ENCODE results near the gene LRMDA. TPM values are rescaled to one million over a fixed set of nuclear protein-coding genes. Genes with fewer than 3 reads are reported as not detected.

Gene LRMDA
- total RNA-seq, 1 experiment from 2014 or later = 4.8 TPM

DNA sequence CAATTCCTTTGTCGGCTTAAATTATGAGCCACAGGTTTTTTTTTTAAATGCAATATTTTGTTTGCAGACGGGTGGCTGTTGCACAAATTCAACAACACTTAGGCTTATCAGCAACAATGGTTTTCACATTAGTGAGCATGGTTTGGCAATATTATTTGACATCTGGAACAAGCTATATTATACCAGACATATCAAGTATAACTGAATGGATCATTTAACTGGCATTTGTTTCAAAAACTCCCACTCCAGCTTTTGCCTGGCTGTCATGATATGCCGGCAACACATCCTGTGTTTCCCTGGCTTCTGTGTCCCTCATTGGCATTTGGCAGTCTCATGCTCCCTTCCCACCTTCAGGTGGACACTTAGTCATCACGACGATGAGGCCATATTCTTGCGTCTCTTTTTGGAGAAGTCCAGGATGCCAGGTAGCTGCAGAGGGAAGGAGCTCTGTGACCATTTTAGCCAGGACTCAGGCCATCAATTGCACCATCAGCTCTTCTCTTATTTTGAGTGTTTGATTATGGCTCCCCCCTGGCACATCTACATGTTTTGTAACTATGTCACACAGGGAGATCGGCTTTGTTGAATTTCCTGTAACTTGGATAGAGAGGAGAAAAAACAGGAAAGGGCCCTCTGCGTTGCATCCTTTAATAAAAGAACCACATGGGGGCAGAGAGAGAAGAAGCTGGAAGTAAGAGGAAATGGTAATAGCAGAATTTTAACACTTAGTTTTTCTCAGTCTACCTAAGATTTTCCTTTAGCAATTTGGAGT lies 413.9 kb downstream of the LRMDA start:
- no peak for ATAC-seq
- no TSS peak for BruUV-seq (replicated peaks)
- no peaks in the 10 kb centered on the region for H3K36me3 ChIP-seq (ENCODE audit: control insufficient read depth in 1 of 2, insufficient read depth in 2 of 2, low read length in 2 of 2)
- H3K79me2 ChIP-seq (ENCODE audit: insufficient read depth, low read length) = no peaks in the 10 kb centered on the region
- intact Hi-C loops (cut with micrococcal nuclease) = no loop called here
- POLR2A ChIA-PET = no interaction called here
- H2AFZ ChIP-seq (ENCODE audit: low read depth, low read length, poor library complexity, severe bottlenecking) = no peak overlapping the region
- no peaks in the 10 kb centered on the region for H3K9me3 ChIP-seq (ENCODE audit: control insufficient read depth in 1 of 2, insufficient read depth in 1 of 2, low read depth in 1 of 2, low read length in 2 of 2)
- H3K4me2 ChIP-seq (ENCODE audit: low read length) = no peak overlapping the region
- no peaks in the 10 kb centered on the region for H3K9me2 ChIP-seq (ENCODE audit: insufficient read depth)
- RAD21 ChIA-PET (ENCODE audit: low non-redundant PET in 1 of 2, low total read pairs in 2 of 2, uncharacterized antibody in 2 of 2, unreplicated experiment in 2 of 2) = no interaction called here
- no peak for TF ChIP-seq YY1 (IDR thresholded peaks at IDR 0.05; ENCODE audit: extremely low read depth, insufficient replicate concordance, low read depth, low read length)
- no peak overlapping the region for H3K9ac ChIP-seq (ENCODE audit: low read length)
- H3K27me3 ChIP-seq (ENCODE audit: insufficient read depth, low read length) = peaks cover 3% of the 10 kb centered on the region; the same call in 1 of the 2 replicates
- H3K27ac ChIP-seq (ENCODE audit: low read depth, low read length) = no peak overlapping the region
- no peaks in the 10 kb centered on the region for H4K20me1 ChIP-seq (ENCODE audit: insufficient read depth)
- CTCF ChIA-PET = no interaction called here
- H3K4me3 ChIP-seq (replicated peaks in 1 of 2; ENCODE audit: low read depth in 1 of 2, low read length in 2 of 2) = no peak overlapping the region
- DNase-seq (ENCODE audit: low read depth, low spot score) = no peak
- no peaks in the 10 kb centered on the region for H3K4me1 ChIP-seq (ENCODE audit: control insufficient read depth in 1 of 2, insufficient read depth in 2 of 2, low read length in 2 of 2)

DNA sequence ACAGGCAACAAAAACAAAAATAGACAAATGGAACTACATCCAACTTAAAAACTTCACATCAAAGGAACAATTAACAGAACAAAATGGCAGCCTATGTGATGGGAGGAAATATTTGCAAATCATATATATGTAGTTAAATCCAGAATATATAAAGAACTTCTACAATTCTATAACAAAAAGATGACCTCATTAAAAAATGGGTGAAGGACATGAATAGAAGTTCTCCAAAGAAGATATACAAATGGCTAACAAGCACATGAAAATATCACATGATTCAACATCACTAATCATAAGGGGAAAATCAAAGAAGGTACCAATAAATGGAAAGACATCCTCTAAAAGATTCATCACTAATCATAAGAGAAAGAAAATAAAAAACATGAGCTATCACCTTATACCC lies 416.1 kb downstream of the LRMDA start:
- Histone ChIP-seq H3K36me3 (ENCODE audit: control insufficient read depth in 1 of 2, insufficient read depth in 2 of 2, low read length in 2 of 2) (no peaks in the 10 kb centered on the region), H3K27ac (ENCODE audit: low read depth, low read length) (no peak overlapping the region), H4K20me1 (ENCODE audit: insufficient read depth) (no peaks in the 10 kb centered on the region), H3K9me2 (ENCODE audit: insufficient read depth) (no peaks in the 10 kb centered on the region), H2AFZ (ENCODE audit: low read depth, low read length, poor library complexity, severe bottlenecking) (no peak overlapping the region), H3K79me2 (ENCODE audit: insufficient read depth, low read length) (no peaks in the 10 kb centered on the region), H3K9ac (ENCODE audit: low read length) (no peak overlapping the region), H3K4me1 (ENCODE audit: control insufficient read depth in 1 of 2, insufficient read depth in 2 of 2, low read length in 2 of 2) (no peaks in the 10 kb centered on the region), H3K27me3 (ENCODE audit: insufficient read depth, low read length) (no peaks in the 10 kb centered on the region; the same call in 1 of the 2 replicates), H3K4me3 (replicated peaks in 1 of 2; ENCODE audit: low read depth in 1 of 2, low read length in 2 of 2) (no peak overlapping the region), H3K4me2 (ENCODE audit: low read length) (no peak overlapping the region), H3K9me3 (ENCODE audit: control insufficient read depth in 1 of 2, insufficient read depth in 1 of 2, low read depth in 1 of 2, low read length in 2 of 2) (no peaks in the 10 kb centered on the region)
- ChIA-PET POLR2A (no interaction called here), CTCF (no interaction called here), RAD21 (ENCODE audit: low non-redundant PET in 1 of 2, low total read pairs in 2 of 2, uncharacterized antibody in 2 of 2, unreplicated experiment in 2 of 2) (no interaction called here)
- intact Hi-C loops (cut with micrococcal nuclease) = no loop called here
- no peak for DNase-seq (ENCODE audit: low read depth, low spot score)
- no TSS peak for BruUV-seq (replicated peaks)
- ATAC-seq = no peak
- TF ChIP-seq TCF7L2 (IDR thresholded peaks at IDR 0.05; ENCODE audit: borderline replicate concordance, extremely low read depth, insufficient read depth, insufficient read length) (no peak), POLR2A (IDR thresholded peaks at IDR 0.05; ENCODE audit: borderline replicate concordance, extremely low read depth, insufficient read depth, insufficient read length) (no peak), JUND (IDR thresholded peaks at IDR 0.05) (no peak), CEBPB (IDR thresholded peaks at IDR 0.05; ENCODE audit: low read depth) (no peak), YY1 (IDR thresholded peaks at IDR 0.05; ENCODE audit: extremely low read depth, insufficient replicate concordance, low read depth, low read length) (no peak), EGR1 (IDR thresholded peaks at IDR 0.05; ENCODE audit: low read depth) (no peak), EZH2 (IDR thresholded peaks at IDR 0.05) (no peak), RAD21 (IDR thresholded peaks at IDR 0.05; ENCODE audit: low read depth) (no peak), ZFX (IDR thresholded peaks at IDR 0.05) (no peak), ELF1 (IDR thresholded peaks at IDR 0.05; ENCODE audit: borderline replicate concordance, low read depth) (no peak), SRF (IDR thresholded peaks at IDR 0.05; ENCODE audit: low read depth) (no peak), FOSL1 (IDR thresholded peaks at IDR 0.05; ENCODE audit: low read depth) (no peak), CBX3 (IDR thresholded peaks at IDR 0.05; ENCODE audit: low read depth) (no peak)
- TF ChIP-seq, protein P1, sequence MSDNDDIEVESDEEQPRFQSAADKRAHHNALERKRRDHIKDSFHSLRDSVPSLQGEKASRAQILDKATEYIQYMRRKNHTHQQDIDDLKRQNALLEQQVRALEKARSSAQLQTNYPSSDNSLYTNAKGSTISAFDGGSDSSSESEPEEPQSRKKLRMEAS (IDR thresholded peaks at IDR 0.05) = no peak
- TF ChIP-seq, protein P2, sequence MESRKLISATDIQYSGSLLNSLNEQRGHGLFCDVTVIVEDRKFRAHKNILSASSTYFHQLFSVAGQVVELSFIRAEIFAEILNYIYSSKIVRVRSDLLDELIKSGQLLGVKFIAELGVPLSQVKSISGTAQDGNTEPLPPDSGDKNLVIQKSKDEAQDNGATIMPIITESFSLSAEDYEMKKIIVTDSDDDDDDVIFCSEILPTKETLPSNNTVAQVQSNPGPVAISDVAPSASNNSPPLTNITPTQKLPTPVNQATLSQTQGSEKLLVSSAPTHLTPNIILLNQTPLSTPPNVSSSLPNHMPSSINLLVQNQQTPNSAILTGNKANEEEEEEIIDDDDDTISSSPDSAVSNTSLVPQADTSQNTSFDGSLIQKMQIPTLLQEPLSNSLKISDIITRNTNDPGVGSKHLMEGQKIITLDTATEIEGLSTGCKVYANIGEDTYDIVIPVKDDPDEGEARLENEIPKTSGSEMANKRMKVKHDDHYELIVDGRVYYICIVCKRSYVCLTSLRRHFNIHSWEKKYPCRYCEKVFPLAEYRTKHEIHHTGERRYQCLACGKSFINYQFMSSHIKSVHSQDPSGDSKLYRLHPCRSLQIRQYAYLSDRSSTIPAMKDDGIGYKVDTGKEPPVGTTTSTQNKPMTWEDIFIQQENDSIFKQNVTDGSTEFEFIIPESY (IDR thresholded peaks at IDR 0.05; ENCODE audit: extremely low read depth, insufficient replicate concordance, low read length) = no peak
- TF ChIP-seq, protein P3, sequence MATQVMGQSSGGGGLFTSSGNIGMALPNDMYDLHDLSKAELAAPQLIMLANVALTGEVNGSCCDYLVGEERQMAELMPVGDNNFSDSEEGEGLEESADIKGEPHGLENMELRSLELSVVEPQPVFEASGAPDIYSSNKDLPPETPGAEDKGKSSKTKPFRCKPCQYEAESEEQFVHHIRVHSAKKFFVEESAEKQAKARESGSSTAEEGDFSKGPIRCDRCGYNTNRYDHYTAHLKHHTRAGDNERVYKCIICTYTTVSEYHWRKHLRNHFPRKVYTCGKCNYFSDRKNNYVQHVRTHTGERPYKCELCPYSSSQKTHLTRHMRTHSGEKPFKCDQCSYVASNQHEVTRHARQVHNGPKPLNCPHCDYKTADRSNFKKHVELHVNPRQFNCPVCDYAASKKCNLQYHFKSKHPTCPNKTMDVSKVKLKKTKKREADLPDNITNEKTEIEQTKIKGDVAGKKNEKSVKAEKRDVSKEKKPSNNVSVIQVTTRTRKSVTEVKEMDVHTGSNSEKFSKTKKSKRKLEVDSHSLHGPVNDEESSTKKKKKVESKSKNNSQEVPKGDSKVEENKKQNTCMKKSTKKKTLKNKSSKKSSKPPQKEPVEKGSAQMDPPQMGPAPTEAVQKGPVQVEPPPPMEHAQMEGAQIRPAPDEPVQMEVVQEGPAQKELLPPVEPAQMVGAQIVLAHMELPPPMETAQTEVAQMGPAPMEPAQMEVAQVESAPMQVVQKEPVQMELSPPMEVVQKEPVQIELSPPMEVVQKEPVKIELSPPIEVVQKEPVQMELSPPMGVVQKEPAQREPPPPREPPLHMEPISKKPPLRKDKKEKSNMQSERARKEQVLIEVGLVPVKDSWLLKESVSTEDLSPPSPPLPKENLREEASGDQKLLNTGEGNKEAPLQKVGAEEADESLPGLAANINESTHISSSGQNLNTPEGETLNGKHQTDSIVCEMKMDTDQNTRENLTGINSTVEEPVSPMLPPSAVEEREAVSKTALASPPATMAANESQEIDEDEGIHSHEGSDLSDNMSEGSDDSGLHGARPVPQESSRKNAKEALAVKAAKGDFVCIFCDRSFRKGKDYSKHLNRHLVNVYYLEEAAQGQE (IDR thresholded peaks at IDR 0.05; ENCODE audit: low read depth) = no peak

All from HCT116 (cell line).